ENCODE measurements around the gene RAI1.

The RAI1 gene

GRCh38 chr17:17721140-17721668, 39.9 kb downstream of the RAI1 start:
- DNase-seq, result no peak

GRCh38 chr17:17722081-17722905, 41.0 kb downstream of the RAI1 start:
- no peak for DNase-seq

GRCh38 chr17:17722906-17723353, 41.7 kb downstream of the RAI1 start:
- peak; percentile 10 for DNase-seq

GRCh38 chr17:17723354-17724261, 42.4 kb downstream of the RAI1 start:
- DNase-seq, result peak; percentile 45

GRCh38 chr17:17724307-17725010, 43.2 kb downstream of the RAI1 start:
- no peak for DNase-seq

- no peak for DNase-seq
These were observed 43.9 kb downstream of the RAI1 start for GRCh38 chr17:17725011-17725751.

GRCh38 chr17:17725752-17726457, 44.6 kb downstream of the RAI1 start:
- DNase-seq, result no peak

GRCh38 chr17:17726458-17727060, 45.3 kb downstream of the RAI1 start:
- DNase-seq, result no peak

GRCh38 chr17:17727111-17727659, 45.9 kb downstream of the RAI1 start:
- no peak for DNase-seq

GRCh38 chr17:17728146-17728545, 46.9 kb downstream of the RAI1 start:
- no peak for DNase-seq

- DNase-seq, result no peak
These were observed 47.4 kb downstream of the RAI1 start for GRCh38 chr17:17728550-17729251.

- peak; percentile 58 for DNase-seq
These were observed 48.5 kb downstream of the RAI1 start for GRCh38 chr17:17729620-17730249.

GRCh38 chr17:17730250-17730935, 49.1 kb downstream of the RAI1 start:
- no peak for DNase-seq

- no peak for DNase-seq
These were observed 51.2 kb downstream of the RAI1 start for GRCh38 chr17:17732444-17732843.

- DNase-seq, result no peak
These were observed 51.8 kb downstream of the RAI1 start for GRCh38 chr17:17732892-17733670.

GRCh38 chr17:17736205-17737183, 55.2 kb downstream of the RAI1 start:
- DNase-seq, result no peak

All from stimulated activated CD4-positive, alpha-beta T cell treated with anti-CD3 and anti-CD28 coated beads, Interleukin-4, amount 100 ng/mL, for 1 hour (primary cell).